Effector memory CD4-positive, alpha-beta T cell (primary cell): Measurements from ENCODE around the gene ZDHHC7.
"Not testable (repeated sequence)": the region's sequence is repeated elsewhere in the genome, so short reads cannot be mapped to it uniquely, and the experiment has no call there.

ENCODE experiments used
- DNase-seq, 3 donors: peaks; one replicate each; pipeline ENCODE4 v3.0.0-alpha.2; 2020
- H3K27ac ChIP-seq: 2 replicates; pipeline ENCODE4 v1.7.0; 2013; ENCODE audit warnings: mild to moderate bottlenecking, low read length, moderate library complexity; ENCODE audit not compliant: insufficient read depth, poor library complexity, severe bottlenecking
- H3K27me3 ChIP-seq: replicated peaks from 2 replicates; pipeline ENCODE4 v1.7.0; 2013; ENCODE audit warnings: mild to moderate bottlenecking, low read length; ENCODE audit not compliant: insufficient read depth, control insufficient read depth, poor library complexity, severe bottlenecking
- H3K36me3 ChIP-seq: 2 replicates; pipeline ENCODE4 v1.7.0; 2013; ENCODE audit warnings: mild to moderate bottlenecking, low read length, moderate library complexity; ENCODE audit not compliant: control insufficient read depth, insufficient read depth
- H3K4me1 ChIP-seq: 2 replicates; pipeline ENCODE4 v1.7.0; 2013; ENCODE audit warnings: low read length, mild to moderate bottlenecking; ENCODE audit not compliant: control insufficient read depth, insufficient read depth, poor library complexity, severe bottlenecking
- H3K4me3 ChIP-seq: 2 replicates; pipeline ENCODE4 v1.7.0; 2013; ENCODE audit warnings: low read length, low read depth, mild to moderate bottlenecking; ENCODE audit not compliant: insufficient read depth, poor library complexity, severe bottlenecking
- H3K9me3 ChIP-seq: 2 replicates; pipeline ENCODE4 v1.7.0; 2013; ENCODE audit warnings: mild to moderate bottlenecking, low read length, moderate library complexity; ENCODE audit not compliant: control insufficient read depth
- total RNA-seq, 3 donors: gene quantifications; one replicate each; lab custom pipeline; 2026; lab: John Stamatoyannopoulos, UW

Gene ZDHHC7, protein sequence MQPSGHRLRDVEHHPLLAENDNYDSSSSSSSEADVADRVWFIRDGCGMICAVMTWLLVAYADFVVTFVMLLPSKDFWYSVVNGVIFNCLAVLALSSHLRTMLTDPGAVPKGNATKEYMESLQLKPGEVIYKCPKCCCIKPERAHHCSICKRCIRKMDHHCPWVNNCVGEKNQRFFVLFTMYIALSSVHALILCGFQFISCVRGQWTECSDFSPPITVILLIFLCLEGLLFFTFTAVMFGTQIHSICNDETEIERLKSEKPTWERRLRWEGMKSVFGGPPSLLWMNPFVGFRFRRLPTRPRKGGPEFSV
- 46.3 to 70.5 (median 46.9) reads per million in 3 donors for total RNA-seq

DNA sequence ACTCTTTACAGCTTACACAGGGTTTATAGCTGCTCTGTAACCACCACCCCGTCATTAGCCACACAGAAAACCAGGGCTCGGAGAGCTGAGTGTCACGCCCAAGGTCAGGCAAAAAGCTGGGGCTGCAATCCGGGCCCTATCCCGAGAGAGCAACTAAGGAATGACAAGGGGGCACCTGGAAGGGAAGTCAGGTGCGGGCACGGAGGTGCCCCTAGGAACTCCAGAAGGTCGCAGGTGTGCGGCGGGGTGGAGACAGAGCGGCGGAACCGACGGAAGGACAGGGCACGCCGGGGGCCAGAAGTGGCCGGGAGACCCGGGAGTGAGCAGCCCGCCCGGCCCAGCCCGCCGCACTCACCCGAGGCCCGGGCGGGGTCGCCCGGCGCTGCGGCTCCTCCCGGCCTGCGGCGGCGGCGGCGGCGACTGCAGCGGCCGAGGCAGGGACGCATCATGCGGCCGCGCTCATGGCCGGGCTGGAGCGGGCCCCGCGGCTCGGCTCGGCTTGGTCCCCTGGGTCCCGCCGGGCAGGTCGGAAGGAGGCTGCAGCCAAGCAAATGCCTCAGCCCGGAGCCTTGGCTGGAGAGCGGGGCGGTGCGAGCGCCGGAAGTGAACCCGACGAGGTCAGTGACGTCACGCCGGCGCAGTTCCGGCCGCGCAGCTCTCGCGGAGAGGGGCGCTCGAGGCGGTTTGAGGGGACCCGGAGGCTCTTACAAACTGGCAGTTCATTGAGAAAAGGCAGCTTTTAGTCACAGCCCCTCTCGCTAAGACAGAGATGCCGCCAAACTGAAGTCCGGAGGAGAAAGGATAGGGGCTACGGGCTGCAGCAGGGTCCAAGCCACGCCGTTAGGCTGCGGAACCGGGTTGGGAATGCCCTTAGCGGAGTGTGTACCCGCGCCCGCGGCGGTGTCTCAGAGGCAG is at the start of gene ZDHHC7:
TSS of gene ZDHHC7 (minus strand) at position 605 of the 915 bp plus-strand sequence. CDS start 20,917 bp downstream, outside the sequence.
- H3K4me1 ChIP-seq, result peaks cover 16% of the 10 kb centered on the region
- DNase-seq, result peak; percentile 72 to 77 (median 75)

DNA sequence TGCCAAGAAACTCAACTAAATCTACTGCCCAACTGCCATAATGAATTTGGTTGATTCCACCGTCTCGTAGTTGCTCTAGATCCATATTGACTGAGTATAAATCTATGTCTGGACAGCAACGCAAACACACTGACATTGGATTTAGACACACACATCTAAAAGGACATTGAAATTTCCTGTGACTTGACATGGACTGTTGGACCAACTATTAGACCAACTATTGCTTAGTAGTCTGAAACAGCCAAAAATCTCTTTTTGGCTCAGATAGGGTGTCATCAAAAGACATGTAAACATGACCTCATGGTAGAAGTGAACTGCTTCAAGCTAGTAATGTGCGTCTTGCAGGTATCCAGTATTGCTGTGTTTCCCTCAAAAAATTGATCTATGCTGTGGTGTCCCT is 47.6 kb upstream of the ZDHHC7 start:
- H3K36me3 ChIP-seq, result no peaks in the 10 kb centered on the region
- no peaks in the 10 kb centered on the region for H3K27me3 ChIP-seq
- no peaks in the 10 kb centered on the region for H3K9me3 ChIP-seq
- H3K27ac ChIP-seq, result no peak overlapping the region
- no peak overlapping the region for H3K4me3 ChIP-seq
- DNase-seq, result no peak
- peaks cover 26% of the 10 kb centered on the region for H3K4me1 ChIP-seq

More for the DNA sequence above, at the start of gene ZDHHC7:
- Histone ChIP-seq H3K27me3 (no peaks in the 10 kb centered on the region), H3K36me3 (no peaks in the 10 kb centered on the region), H3K9me3 (no peaks in the 10 kb centered on the region), H3K4me3 (peak within 1 kb of the TSS; percentile 92), H3K27ac (peak within 1 kb of the TSS; percentile 97)

DNA sequence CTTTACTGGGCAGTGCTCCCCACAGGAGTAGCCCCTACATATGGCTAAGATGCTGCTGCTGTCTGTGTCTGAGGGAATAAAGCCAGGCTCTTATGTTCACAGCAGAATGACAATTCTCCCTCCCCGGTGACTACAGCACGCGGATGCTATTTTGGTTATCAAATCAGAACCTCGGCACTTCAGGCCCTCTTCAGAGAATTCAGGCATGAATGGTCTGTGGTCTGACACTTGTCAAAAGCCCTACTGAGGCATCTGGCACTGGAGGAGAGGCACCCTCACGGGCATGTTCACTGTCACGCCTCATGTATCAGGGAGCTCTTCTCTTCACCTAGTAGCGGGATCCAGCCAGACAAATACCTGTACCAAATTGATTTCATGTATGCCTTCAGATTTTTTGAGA is 46.6 kb upstream of the ZDHHC7 start:
- H3K4me3 ChIP-seq, result no peak overlapping the region
- H3K27ac ChIP-seq, result peak overlapping the region; percentile 41
- no peak for DNase-seq
- peaks cover 26% of the 10 kb centered on the region for H3K4me1 ChIP-seq
- no peaks in the 10 kb centered on the region for H3K9me3 ChIP-seq
- no peaks in the 10 kb centered on the region for H3K36me3 ChIP-seq
- H3K27me3 ChIP-seq, result no peaks in the 10 kb centered on the region

DNA sequence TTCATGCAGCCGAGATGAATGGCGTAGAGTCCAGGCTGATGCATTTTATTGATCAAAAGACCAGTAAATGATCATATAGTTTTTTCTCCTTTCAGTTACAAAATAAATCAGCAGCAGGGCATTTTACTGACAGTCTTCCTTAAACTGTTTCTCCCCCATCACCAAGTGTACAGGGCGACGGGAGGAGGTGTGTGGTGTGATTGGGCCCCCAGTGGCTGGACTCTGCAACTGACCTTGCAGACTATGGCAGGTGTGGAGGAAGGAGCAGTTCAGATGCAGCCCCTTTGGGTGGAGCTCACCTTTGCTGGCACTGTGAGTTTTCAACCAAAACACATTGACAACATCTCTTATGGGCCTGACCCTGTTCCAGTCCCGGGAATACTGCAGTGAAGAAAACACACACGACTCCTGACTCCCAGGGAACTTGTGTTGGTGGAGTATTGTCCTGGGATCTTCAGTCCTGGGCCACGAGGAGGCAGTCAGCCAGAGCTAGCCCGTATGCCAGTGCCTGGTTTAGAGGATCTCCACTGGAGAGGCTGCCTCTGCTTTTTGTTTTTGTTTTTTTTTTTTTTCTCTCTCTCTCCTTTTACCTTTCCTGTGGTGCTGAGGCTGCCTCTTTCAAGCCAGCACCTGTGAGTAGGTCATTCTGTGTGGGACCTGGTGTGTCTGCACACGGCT is 46.0 kb upstream of the ZDHHC7 start:
- Histone ChIP-seq H3K4me3 (no peak overlapping the region), H3K27me3 (no peaks in the 10 kb centered on the region), H3K27ac (peak overlapping the region; percentile 41), H3K4me1 (peaks cover 26% of the 10 kb centered on the region), H3K9me3 (no peaks in the 10 kb centered on the region), H3K36me3 (no peaks in the 10 kb centered on the region)
- DNase-seq, result no peak

DNA sequence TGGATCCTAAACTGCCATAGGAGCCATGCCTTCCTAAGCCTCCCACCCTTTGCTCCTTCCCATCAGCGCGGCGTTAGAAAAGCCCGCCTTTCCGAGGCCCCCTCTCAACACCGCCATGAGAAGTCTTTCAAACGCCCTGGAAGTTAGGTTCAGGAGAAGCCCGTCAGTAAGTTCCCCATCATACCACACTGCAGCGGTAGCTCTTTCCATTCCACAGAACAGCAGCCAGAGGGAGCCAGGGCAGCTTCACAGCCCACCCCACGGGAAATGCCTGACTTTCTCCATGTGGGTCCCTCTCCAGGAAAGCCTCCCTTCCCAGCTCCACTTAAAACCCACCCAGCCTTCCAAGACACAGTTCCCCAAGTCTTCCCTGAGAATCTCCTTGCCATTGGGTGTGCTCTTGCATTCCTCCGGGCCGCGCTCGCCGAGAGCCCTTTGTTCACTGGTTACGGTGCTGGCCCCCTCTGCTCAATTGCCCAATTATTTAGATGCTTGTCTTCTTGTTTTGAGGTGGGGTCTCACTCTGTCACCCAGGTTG is 44.9 kb upstream of the ZDHHC7 start:
- H3K4me3 ChIP-seq, result peak overlapping the region; percentile 38

DNA sequence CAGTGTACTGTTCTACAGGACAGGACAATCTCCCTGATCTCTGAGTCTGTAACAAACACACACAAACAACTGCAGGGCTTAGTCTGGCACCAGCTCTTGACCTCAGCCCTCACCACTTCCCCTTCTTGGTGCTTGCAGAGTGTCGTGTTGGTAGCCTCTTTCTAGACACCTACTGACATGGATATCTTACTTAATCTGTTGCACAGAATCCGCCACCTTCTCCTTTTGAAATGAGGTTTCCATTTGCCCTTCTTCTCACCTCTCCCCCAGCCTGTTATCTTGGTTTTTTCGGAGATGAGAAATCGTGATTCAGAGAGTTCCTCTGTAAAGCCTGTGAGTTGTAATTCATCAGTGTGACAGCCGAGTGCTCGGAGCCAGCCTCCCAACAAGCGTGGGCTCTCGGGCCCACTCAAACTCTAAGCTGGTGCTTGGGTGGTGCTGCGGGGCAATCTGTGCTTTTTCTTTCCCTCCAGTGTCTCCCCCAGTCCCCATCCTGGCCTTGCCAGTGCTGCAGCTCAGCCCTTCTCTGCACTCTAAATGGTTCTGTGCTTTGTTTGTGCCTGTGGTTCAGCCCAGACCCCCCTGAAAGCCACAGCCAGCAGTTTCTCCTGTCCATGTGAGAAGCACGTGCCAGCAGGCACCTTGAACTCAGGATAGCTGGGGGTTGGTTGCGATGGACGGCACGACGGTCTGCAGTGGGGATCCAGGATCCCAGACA is 44.3 kb upstream of the ZDHHC7 start:
- H3K4me3 ChIP-seq, result peak overlapping the region; percentile 38
- H3K36me3 ChIP-seq, result no peaks in the 10 kb centered on the region
- H3K9me3 ChIP-seq, result no peaks in the 10 kb centered on the region
- H3K27ac ChIP-seq, result peak overlapping the region; percentile 72
- DNase-seq, result peak; percentile 51 to 75 (median 63)
- H3K27me3 ChIP-seq, result no peaks in the 10 kb centered on the region
- peaks cover 26% of the 10 kb centered on the region for H3K4me1 ChIP-seq

More for the DNA sequence above, 44.9 kb upstream of the ZDHHC7 start:
- H3K36me3 ChIP-seq, result no peaks in the 10 kb centered on the region
- H3K9me3 ChIP-seq, result no peaks in the 10 kb centered on the region
- peaks cover 26% of the 10 kb centered on the region for H3K4me1 ChIP-seq
- H3K27me3 ChIP-seq, result no peaks in the 10 kb centered on the region
- DNase-seq, result no peak
- H3K27ac ChIP-seq, result peak overlapping the region; percentile 72

DNA sequence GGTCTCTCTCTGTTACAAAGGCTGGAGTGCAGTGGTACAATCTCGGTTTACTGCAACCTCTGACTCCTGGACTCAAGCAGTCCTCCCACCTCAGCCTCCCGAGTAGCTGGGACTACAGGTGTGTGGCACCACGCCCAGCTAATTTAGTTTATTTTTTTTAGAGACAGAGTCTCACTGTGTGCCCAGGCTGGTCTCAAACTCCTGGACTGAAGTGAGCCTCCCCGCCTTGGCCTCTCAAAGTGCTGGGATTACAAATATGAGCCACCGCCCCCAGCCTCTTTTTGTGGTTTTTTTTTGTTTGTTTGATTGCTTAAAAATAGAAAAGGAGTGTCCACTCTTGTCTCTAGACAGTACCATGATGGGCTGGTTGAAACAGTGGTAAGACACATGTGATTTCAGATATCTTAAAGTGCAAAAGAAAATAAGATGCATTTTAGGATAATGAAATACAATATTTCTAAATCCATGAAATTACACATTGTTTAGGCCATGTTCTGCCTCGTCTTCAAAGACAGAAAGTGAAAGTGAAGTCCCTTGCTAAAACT is 43.7 kb upstream of the ZDHHC7 start:
- Histone ChIP-seq H3K9me3 (no peaks in the 10 kb centered on the region), H3K36me3 (no peaks in the 10 kb centered on the region), H3K4me3 (peak overlapping the region; percentile 38), H3K4me1 (peaks cover 26% of the 10 kb centered on the region), H3K27ac (peak overlapping the region; percentile 72), H3K27me3 (no peaks in the 10 kb centered on the region)
- DNase-seq, result no peak

DNA sequence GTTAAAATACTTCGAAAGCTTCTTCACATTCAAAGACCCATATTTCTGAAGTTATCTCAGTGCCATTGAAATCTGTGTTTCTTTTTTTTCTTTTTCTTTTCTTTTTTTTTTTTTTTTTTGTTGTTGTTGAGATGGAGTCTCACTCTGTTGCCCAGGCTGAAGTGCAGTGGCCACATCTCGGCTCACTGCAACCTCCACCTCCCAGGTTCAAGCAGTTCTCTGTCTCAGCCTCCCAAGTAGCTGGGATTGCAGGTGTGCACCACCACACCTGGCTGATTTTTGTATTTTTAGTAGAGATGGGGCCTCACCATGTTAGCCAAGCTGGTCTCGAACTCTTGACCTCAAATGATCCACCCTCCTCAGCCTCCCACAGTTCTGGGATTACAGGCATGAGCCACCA is 43.0 kb upstream of the ZDHHC7 start:
- H3K9me3 ChIP-seq, H3K36me3 ChIP-seq, H3K27me3 ChIP-seq, H3K27ac ChIP-seq, H3K4me3 ChIP-seq, DNase-seq: not testable (repeated sequence)
- H3K4me1 ChIP-seq, result peaks cover 26% of the 10 kb centered on the region

DNA sequence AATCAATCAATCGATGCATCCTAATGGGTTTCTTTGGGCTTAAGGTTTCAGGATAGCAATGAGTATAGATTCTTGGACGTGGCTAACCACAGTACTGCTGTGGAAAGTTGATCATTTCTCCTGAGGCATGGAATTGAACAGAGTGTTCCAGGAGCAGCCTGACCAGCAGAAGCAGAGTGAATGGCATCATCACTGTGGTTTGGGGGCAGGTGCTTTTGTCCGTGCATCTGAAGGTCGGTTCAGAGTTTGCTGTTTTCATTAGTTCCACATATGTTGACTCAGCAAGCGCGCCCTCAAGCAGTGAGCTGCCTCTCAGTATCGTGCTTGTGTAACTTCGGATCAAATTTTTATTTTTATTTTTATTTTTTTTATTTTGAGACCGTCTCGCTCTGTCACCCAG is 41.2 kb upstream of the ZDHHC7 start:
- Histone ChIP-seq H3K27ac (no peak overlapping the region), H3K9me3 (no peaks in the 10 kb centered on the region), H3K4me3 (no peak overlapping the region), H3K4me1 (peaks cover 26% of the 10 kb centered on the region), H3K36me3 (no peaks in the 10 kb centered on the region), H3K27me3 (no peaks in the 10 kb centered on the region)
- no peak for DNase-seq
